KBM-7 (cell line): Measurements from ENCODE around the gene SYCE3.
A peak's percentile ranks its signal among the peaks of the same experiment; 100 is the strongest.
"Not testable (repeated sequence)": the region's sequence is repeated elsewhere in the genome, so short reads cannot be mapped to it uniquely, and the experiment has no call there.

ENCODE experiments used
- DNase-seq: peaks from one replicate; pipeline ENCODE4 v3.0.0-alpha.2; 2015
- in situ Hi-C: fragments of 300-500 bp; cut with MboI; formaldehyde crosslinking; loops from 2 replicates; pipeline ENCODE4 v1.14.3; 2020; ENCODE audit warnings: low sequenced_read_pairs, low pct_unique_long_range_greater_than_20kb, mixed read lengths

The SYCE3 gene

DNA sequence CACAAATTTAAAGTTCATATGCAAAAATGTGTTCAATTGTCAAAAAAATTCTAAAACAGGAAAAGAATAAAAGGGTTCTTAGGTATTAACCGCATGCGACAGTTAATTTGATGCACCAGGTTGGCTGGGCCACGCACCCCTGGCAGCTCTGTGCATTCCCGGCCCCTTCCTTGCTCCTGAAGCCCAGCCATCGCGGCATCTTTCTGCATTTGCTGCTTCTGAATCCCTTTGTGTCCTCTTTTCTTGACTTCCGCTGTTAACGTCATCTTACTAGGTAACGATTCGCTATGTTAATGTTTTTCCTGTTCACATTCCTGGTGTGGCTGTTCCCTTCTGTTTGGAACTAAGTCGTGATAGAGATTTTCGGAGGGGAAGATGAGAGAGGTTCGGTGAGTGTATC lies 25.0 kb downstream of the SYCE3 start:
- no peak for DNase-seq
- in situ Hi-C loops, result no loop called here

DNA sequence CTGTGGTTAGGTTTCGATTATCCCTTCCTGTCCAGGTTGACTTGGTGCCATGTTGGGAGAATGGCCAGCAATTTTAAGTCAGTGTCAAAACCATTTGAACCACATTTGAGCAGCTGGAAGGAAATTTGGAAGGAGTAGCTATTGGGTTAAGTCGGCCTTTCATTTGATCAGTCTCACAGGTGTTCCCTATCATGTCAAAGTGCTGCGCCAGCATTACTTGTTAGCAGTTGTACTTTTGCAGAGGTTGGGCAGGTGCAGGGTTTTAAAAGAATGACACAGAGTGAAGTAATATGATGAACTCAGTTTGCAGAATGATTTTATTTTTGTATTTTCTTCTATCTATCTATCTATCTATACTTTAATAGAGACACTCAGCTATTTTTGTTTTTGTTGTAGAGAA lies 26.5 kb downstream of the SYCE3 start:
- in situ Hi-C loops, result no loop called here
- DNase-seq, result no peak

DNA sequence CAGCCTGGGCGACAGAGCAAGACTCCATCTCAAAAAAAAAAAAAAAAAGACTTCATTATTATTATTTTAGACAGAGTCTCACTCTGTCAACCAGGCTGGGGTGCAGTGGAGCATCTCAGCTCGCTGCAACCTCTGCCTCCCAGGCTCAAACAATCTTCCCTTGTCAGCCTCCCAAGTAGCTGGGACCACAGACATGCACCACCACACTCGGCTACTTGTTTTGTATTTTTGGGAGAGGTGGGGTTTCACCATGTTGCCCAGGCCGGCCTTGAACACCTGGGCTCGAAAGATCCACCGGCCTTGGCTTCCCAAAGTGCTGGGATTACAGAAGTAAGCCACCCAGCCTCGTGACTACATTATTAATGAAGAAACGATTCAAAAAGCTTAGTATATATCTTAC lies 27.6 kb downstream of the SYCE3 start:
- in situ Hi-C loops, result no loop called here
- DNase-seq, result no peak

DNA sequence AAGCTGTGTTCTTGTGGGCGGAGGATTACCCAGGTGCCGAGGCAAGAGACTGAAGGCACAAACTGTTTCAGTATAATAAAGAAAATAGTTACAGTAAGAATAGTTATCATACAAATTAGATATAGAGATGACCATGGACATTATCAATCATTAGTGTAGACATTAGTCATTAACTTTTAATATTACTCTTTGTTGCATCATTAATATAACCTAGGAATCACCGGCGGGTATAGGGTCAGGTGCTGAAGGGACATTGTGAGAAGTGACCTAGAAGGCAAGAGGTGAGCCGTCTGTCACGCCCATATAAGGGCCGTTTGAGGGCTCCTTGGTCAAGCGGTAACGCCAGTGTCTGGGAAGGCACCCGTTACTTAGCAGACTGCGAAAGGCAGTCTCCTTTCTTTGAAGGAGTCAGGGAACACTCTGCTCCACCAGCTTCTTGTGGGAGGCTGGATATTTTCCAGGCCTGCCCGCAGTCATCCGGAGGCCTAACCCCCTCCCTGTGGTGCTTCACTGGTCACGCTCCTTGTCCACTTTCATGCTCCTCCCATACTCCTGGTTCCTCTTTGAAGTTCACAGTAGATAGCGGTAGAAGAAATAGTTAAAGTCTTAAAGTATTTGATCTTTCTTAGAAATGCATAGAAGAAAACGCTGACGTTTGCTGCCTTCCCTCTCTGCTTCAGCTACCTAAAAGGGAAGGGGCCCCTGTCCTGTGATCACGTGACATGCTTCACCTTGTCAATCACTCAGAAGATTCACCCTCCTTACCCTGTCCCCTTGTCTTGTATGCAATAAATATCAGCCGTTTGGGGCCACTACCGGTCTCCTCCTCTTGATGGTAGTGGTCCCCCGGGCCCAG lies 28.6 kb downstream of the SYCE3 start:
- peak; percentile 69 for DNase-seq
- in situ Hi-C loops, result not testable (repeated sequence)

DNA sequence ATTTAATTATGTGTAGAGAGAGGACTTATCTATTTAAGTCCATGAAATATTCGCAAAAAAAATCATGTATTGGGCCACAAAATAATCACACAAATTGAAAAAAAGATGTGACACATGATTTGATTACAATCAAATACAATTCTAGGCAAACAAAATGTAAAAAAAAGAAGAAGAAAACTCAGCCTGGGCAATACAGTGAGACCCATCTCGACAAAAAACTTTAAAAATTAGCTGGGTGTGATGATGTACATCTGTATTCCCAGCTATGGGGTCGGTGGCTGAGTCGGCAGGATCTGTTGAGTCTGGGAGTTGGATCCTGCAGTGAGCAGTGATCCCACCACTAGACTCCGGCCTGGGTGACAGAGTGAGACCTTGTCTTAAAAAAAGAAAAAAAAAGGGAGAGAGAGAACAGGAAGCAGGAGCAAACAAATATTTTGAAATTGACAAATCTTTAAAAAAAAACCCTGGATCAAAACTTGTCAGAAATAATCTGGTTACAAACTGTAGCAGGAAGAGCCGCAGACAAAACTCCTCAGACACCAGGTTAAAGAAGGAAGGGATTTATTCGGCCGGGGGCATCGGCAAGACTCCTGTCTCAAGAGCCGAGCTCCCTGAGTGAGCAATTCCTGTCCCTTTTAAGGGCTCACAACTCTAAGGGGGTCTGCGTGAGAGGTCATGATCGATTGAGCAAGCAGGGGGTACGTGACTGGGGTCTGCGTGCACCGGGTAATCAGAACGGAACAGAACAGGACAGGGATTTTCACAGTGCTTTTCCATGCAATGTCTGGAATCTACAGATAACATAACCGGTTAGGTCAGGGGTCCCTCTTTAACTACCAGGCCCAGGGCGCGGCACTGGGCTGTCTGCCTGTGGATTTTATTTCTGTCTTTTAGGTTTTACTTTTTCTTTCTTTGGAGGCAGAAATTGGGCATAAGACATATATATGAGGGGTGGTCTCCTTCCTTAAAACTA lies 29.6 kb downstream of the SYCE3 start:
- in situ Hi-C loops, result no loop called here
- DNase-seq, result no peak

DNA sequence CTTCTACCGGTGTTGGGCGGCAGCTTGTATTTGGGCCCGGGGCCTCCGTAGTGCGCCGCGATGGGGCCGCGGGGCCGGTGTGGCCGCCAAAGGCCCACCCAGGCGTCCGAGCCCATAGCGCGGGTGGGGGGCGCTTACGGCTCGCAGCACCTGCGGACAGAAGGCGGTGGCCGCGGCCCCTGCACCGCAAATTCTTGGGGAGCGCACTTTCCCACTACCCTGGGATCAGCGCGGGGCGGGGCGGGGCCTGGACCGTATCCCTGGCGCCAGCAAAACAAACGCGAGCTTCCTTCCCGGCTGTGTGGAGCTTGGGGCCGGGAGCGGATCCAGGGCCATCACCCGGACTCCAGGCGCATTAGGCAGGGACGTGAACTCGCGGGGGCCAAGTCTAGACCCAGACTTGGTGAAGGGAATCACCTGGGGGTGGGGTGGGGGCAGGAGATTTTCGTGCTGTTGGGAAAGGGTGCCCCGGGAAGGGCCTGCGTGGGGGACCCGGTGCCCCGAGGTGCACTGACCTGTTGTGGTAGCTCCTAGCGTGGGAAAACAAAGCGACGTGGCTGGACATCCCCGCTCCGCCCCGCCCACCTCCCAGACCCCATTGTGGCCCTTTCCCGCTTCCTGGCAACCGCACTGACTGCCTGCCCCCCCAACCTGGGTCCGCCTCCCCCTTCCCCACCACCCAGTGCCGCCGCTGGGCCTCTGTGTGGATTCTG lies 30.6 kb downstream of the SYCE3 start:
- DNase-seq, result no peak
- in situ Hi-C loops, result no loop called here

DNA sequence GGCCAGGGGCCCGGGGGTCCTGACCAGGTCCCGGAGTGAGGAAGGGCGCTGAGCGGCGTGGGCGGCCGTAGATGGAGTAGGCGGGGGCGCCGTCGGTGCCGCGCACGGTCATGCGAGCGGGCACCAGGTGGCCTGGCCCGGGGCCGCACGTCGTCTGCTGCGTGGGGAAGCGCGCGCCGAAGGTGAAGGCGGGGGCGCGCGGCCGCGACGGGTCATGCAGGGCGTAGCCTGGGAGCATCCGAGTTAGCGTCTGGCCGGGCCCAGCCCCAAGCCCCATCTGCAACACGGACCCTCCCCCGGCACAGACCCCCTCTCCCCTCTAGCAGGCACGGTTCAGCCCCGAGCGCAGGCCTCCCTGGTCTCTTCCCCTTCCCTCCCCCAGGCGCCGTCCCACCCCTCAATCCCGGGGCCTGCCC lies 31.2 kb downstream of the SYCE3 start:
- DNase-seq, result no peak
- in situ Hi-C loops, result no loop called here

DNA sequence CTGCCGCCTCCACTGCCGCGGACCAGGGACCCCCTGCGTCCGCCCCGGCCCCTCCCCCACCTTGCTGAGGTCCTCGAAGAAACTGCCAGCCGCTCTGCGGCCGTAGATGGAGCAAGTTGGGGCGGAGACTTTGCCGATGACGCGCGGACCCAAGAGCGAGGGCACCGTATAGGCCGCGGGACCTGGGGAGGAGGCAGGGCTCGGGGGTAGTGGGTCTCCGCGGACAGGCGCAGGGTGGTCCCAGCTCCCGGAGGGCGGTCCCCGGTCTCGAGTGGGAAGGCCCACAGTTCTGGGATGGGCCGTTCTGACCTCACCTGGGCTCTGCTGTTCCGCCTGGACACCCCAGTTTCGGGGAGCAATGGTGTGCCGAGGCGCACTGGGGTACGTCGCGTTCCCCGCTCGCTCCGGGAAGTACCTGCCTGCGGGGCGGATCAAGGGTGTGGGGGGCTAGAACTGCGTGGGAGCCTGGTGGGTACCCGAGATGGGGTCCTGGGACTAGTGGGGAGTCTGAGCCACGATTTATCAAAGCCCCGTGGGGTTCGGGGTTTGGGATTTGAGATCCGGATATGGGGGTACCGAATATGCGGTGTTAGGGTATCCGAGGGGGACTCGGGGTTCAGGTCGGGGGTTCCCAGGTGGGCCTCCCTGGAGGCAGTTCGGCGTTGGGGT lies 31.7 kb downstream of the SYCE3 start:
- in situ Hi-C loops, result no loop called here

DNA sequence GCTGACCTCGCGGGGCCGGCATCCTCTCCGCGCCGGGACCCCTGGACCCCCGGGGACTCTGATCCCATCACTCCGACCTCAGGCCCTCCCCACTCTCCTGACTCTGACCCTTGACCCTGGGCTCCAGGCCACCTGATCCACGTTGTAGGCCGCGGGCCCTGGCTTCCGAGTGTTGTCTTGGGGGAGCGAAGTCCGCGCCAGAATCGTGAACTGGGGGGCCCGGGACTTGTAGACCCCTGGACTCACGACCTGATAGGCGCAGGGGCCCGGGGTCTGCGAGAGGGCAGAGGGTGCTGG lies 32.2 kb downstream of the SYCE3 start:
- in situ Hi-C loops, result no loop called here
- no peak for DNase-seq

More for the DNA sequence above, 31.7 kb downstream of the SYCE3 start:
- no peak for DNase-seq

DNA sequence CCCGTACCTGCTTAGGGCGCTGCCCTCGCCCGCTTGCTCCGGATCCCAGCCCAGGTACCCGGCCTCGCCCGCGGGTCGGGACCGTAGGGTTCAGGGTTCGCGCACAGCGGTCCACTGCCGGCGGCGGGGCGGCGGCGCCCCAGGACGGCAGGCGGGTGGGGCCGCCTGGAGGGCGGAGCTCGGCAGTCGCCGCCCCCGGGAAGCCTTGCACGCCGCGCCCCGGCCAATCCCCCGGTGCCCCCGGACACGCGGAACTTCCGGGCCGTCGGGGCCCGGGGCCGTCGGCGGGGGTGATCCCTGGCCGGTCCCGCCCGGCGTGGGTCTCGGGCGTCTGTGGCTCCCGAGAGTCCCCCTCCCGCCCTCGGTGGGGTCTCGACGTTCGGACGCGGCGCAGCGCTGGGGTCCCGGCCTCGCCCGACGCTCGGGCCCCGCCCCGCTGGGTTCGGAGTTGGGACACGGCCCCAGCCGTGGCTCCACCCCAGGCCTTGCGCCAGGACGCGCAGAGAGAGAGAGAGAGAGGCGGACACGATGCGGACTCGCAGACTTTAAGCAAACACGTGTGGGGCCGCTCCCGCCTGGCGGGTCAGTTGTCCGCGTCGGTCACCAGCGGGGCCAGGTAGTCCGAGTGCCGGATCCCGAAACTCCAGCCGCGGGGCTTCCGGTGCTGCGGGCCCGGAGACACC lies 32.7 kb downstream of the SYCE3 start, which contains the start of gene TYMP:
Gene TYMP, minus strand, starts transcription at position 116 of the 683 bp plus-strand sequence. CDS start 303 bp downstream, outside the sequence.
- DNase-seq, result no peak
- in situ Hi-C loops, result no loop called here

DNA sequence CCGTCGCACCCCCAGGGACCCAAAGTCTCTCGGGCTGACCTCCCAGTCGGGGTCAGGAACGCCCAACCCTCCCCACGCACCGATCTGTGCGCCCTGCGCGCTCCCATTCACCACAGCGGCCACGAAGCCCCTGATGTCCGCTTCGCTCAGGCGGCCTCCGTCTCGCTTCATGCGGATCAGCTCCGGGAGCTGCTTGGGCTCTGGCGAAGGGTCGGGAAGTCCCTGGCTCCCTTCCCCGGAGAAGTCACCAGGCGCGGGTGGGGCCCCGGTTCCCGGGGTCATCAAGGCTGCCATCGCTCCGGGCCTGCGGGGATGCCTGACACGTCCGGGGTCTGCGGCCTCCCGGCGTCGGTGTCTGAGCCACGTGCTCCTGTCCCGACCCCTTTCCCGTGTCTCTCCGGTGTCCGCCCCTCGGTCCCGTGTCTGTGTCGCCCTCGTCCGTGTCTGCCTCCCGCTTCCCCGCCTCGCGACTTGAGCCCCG lies 33.3 kb downstream of the SYCE3 start:
- no peak for DNase-seq
- in situ Hi-C loops, result no loop called here

DNA sequence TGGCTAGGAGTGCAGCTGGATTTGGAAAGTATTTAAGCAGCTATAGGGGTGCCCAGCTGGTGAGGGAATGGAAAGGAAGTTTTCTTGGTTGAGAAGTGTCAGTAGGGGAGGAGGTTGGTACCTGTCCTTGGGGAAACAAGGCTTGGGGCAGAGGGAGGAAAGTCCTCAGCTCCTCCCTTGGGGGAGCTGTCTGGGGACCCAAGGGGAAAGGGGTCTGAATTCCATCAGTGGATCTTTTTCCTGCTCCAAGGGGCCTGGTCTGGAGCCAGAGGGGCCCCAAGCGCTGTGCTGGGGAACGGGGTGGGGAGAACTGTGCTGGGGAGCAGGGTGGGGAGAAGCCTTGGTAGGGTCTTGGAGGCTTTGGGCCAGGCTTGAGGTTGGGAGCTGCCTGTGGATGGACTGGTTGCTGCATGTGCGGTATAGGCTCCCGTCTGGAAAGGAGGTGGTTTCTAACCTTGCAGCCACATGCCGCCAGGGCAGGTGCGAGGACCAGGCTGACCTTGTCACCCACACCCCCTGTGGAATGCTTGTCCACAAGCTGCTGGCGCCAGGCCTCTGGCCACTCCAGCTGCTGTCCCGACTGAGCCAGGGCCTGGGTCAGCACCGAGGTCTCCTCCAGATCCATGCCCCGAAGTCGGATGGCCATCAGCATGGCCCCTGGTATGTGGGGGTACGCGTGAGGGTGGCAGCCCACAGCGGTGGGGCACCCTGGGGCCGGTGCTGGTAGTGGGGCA lies 33.9 kb downstream of the SYCE3 start:
- in situ Hi-C loops, result no loop called here
- no peak for DNase-seq

DNA sequence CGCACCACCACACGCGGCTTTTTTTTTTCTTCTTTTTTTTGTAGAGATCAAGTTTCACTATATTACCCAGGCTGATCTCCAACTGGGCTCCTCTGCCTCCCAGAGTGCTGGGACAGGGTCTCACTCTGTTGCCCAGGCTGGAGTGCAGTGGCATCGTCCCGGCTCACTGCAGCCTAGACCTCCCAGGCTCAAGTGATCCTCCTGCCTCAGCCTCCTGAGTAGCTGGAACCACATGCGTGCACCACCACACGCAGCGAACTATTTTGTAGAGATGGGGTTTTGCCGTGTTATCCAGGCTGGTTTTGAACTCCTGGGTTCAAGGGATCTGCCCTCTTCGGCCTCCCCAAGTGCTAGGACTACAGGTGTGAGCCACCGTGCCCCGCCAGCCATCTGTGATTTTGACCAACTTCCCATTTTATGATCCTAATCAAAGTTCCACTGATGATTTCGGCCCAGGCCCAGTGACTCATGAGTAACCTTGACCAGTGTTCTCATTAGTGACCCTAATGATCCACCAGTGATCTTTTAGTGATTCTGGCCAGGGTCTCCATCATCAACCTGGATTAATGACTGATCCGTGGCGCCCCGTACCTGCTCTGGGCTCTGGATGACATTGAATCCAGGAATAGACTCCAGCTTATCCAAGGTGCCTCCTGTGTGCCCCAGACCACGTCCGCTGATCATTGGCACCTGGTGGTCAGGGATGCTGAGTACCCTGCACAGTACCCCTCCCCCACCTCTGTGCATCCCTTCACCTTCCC lies 34.6 kb downstream of the SYCE3 start:
- in situ Hi-C loops, result no loop called here
- no peak for DNase-seq

DNA sequence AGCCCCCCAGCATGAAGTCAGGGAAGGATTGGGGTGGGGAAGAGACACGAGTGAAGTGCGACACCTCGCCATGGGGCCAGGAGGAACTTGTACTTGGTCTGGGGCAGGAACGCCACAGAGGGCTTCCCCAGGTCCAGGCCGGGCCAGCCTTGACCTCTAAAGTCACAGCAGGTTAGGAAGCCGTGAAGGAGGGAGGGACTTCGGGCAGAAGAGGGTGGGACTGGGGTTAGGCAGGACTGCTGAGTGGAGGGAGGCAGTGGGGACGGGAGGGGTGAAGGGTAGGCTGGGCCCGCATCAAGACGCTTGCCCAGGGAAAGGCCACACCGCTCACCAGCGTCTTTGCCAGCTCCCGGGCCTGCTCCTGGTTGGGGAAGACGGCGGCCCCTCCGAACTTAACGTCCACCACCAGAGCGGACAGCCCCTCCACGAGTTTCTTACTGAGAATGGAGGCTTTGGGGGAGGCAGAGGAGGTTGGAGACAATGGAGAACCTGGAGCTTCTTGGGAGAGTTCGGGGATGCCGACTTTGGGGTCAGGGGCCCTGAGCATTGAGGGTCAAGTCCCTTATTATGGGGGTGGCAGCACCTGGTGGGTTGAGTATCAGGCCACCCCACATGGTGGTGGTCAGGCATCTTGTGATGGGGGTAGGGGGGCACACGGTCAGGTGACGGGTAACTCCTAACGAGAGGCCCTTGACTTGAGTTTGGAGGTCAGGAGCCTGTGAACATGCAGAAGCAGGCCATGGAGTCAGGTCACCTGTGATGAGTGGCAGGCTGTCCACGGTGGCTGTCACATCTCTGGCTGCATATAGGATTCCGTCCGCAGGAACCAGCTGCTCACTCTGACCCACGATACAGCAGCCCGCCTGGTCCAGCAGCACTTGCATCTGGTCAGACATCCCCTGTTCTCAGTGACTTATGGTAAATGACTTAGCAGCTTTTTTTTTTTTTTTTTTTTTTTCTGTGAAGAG lies 35.6 kb downstream of the SYCE3 start:
- in situ Hi-C loops, result no loop called here
- peak; percentile 70 for DNase-seq

DNA sequence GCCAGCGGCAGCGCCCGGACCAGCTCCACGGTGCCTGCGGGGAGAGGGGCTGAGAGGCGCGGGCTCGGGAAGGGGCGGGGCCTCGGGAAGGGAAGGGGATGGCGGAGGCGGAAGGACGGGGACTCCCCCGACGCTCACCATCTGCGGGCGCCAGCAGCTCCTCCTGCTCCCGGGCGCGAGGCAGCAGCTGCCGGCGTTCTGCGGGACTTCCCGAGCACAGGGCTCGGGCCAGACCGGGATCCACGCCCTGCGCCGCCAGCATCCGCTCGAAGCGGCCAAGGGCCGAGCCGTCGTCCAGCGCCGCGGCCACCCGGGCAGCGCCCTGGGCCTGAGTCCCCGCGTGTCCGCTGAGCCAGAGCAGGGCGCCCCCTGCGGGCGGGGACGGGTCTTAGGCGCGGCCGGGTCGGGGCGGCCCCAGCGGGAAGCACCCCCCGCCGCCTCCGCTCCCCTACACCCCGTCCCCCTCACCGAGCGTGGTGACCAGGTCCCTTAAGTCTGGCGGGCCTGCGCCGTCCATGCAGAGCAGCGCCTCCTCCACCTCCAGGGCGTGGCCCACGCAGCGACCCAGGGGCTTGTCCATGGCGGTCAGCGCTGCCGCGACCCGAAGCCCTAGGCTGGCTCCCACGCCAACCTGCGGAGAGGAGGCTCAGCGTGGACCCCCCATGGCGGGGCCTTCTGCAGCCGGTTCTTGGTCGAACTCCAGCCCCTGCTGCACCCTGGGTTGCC lies 36.4 kb downstream of the SYCE3 start:
- DNase-seq, result peak; percentile 87
- in situ Hi-C loops, result no loop called here

DNA sequence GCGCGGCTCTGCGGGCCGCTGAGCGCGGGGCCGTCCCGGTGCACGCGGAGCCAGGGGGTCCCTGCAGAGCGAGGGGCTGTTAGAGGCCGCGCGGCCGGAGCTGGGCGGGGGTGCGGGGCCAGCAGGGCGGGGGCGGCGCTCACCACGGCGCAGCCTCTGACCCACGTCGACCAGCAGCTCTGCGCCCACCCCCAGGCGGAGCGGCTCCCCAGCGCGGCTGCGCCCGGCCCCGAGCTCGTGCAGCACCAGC lies 36.9 kb downstream of the SYCE3 start:
- in situ Hi-C loops, result no loop called here
- no peak for DNase-seq
